Stimulated activated CD4-positive, alpha-beta T cell treated with anti-CD3 and anti-CD28 coated beads, Interleukin-2, amount 100 ng/mL, for 24 hours (primary cell): Measurements from ENCODE around the gene ZNF407.

Experiments
- DNase-seq, 2 donors: peaks; one replicate each; pipeline ENCODE4 v3.0.0-alpha.2; 2020

The ZNF407 gene

GRCh38 chr18:74836296-74837139, 238.8 kb downstream of the ZNF407 start:
- DNase-seq, result no peak

- no peak for DNase-seq
Observed at GRCh38 chr18:74840492-74841167, 243.0 kb downstream of the ZNF407 start.

- DNase-seq, result no peak
Observed at GRCh38 chr18:74841248-74841647, 243.6 kb downstream of the ZNF407 start.

- DNase-seq, result no peak
Observed at GRCh38 chr18:74849301-74849700, 251.6 kb downstream of the ZNF407 start.

GRCh38 chr18:74856434-74856833, 258.8 kb downstream of the ZNF407 start:
- DNase-seq, result no peak

- DNase-seq, result no peak
Observed at GRCh38 chr18:74856928-74857327, 259.3 kb downstream of the ZNF407 start.

GRCh38 chr18:74857901-74858300, 260.2 kb downstream of the ZNF407 start:
- no peak for DNase-seq

GRCh38 chr18:74861154-74861553, 263.5 kb downstream of the ZNF407 start:
- DNase-seq, result no peak

GRCh38 chr18:74862094-74862493, 264.4 kb downstream of the ZNF407 start:
- no peak for DNase-seq

- DNase-seq, result no peak
Observed at GRCh38 chr18:74866577-74866976, 268.9 kb downstream of the ZNF407 start.

- DNase-seq, result no peak
Observed at GRCh38 chr18:74868461-74868860, 270.8 kb downstream of the ZNF407 start.

GRCh38 chr18:74869904-74870863, 272.5 kb downstream of the ZNF407 start:
- DNase-seq, result no peak

- no peak for DNase-seq
Observed at GRCh38 chr18:74870950-74871349, 273.3 kb downstream of the ZNF407 start.

GRCh38 chr18:74873629-74874028, 276.0 kb downstream of the ZNF407 start:
- no peak for DNase-seq

- no peak for DNase-seq
Observed at GRCh38 chr18:74874351-74874750, 276.7 kb downstream of the ZNF407 start.

GRCh38 chr18:74876630-74877243, 279.1 kb downstream of the ZNF407 start:
- DNase-seq, result no peak

- DNase-seq, result no peak
Observed at GRCh38 chr18:74878267-74878666, 280.6 kb downstream of the ZNF407 start.

GRCh38 chr18:74880706-74881278, 283.1 kb downstream of the ZNF407 start:
- DNase-seq, result no peak

GRCh38 chr18:74892066-74892627, 294.5 kb downstream of the ZNF407 start:
- DNase-seq, result no peak

- no peak for DNase-seq
Observed at GRCh38 chr18:74895686-74896085, 298.0 kb downstream of the ZNF407 start.

GRCh38 chr18:74896390-74896991, 298.8 kb downstream of the ZNF407 start:
- DNase-seq, result peak; percentile 9 to 22
